IPS-18a (cell line): ENCODE results near the gene TNIK.

Source experiments
- H3K27ac ChIP-seq: one replicate; pipeline ENCODE4 v1.5.1; 2013; ENCODE audit warnings: low read length
- H3K27me3 ChIP-seq: one replicate; pipeline ENCODE4 v1.6.1; 2013; ENCODE audit warnings: mild to moderate bottlenecking, low read length; ENCODE audit not compliant: control insufficient read depth, insufficient read depth
- H3K36me3 ChIP-seq: one replicate; pipeline ENCODE4 v1.6.1; 2013; ENCODE audit warnings: low read depth, low read length; ENCODE audit not compliant: control insufficient read depth
- H3K4me1 ChIP-seq: one replicate; pipeline ENCODE4 v1.6.1; 2013; ENCODE audit warnings: low read depth, low read length; ENCODE audit not compliant: control insufficient read depth
- H3K4me3 ChIP-seq: one replicate; pipeline ENCODE4 v1.5.1; 2013; ENCODE audit warnings: low read length
- H3K9ac ChIP-seq: one replicate; pipeline ENCODE4 v1.6.1; 2013; ENCODE audit warnings: mild to moderate bottlenecking, low read length, moderate library complexity
- H3K9me3 ChIP-seq: one replicate; pipeline ENCODE4 v1.6.1; 2013; ENCODE audit warnings: low read depth, low read length; ENCODE audit not compliant: control insufficient read depth

TNIK gene

DNA sequence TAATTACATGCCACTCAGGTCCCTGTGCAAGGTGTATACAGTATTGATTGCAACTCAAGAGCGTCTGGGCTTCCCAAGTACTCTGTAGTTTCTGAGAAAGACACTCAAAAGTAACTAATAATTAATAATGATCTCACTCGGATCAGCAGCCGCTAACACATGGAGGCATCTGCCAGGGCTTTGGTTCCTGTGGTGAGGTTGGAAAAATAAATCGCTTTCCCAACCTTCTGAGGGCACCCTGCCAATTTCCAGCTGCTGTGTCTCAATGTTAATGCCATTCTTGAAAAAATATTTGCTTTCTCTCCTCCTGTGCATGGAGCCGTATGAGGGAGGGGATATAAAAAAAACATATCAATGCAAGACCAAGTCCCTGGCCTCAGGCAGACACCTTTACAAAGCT, 317.2 kb downstream of the TNIK start:
- Histone ChIP-seq H3K9me3 (no peaks in the 10 kb centered on the region), H3K27ac (no peak overlapping the region), H3K27me3 (no peaks in the 10 kb centered on the region), H3K4me3 (no peak overlapping the region), H3K4me1 (no peaks in the 10 kb centered on the region), H3K9ac (no peak overlapping the region), H3K36me3 (peaks cover 3% of the 10 kb centered on the region)

DNA sequence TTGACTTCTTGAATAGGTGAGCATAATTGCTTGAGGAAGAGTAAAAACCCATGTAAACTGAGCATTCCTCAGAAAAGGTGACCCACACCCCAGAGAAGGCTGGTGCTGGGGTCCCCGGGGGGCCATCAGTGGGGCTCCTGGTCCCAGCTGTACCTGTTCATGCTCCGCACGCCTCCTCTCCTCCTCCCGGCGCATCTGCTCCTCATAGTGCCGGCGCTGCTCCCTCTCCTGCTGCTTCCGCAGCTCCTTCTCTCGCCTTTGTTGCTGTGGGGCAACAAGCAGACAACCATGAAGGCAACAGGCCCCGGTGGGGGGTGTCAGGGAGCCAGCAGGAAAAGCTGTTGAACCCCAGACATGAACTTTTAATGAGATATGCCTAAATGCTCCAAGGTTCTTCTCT, 320.0 kb downstream of the TNIK start:
- peaks cover 10% of the 10 kb centered on the region for H3K36me3 ChIP-seq
- no peaks in the 10 kb centered on the region for H3K27me3 ChIP-seq
- no peaks in the 10 kb centered on the region for H3K4me1 ChIP-seq
- no peak overlapping the region for H3K4me3 ChIP-seq
- no peak overlapping the region for H3K9ac ChIP-seq
- no peaks in the 10 kb centered on the region for H3K9me3 ChIP-seq
- H3K27ac ChIP-seq = no peak overlapping the region

DNA sequence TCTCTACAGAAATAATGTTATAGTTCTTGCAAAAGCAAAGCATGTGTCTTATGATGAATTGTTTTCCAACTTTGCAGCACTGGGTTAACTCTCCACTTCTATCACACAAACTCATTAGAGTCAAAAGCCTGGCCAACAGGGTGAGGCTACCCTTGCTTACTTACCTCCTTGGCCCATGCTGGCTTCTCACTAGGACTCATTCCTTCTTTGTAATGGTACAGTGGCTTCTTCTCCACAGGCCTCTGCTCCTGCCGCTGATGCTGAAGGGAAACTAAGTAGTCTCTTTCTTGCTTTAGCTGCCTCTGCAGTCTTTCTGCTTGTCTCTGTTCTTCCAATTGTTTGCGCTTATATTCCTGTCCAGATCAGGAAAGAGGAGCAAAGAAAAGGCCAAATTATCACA, 322.2 kb downstream of the TNIK start:
- peaks cover 10% of the 10 kb centered on the region for H3K36me3 ChIP-seq
- H3K27ac ChIP-seq = no peak overlapping the region
- H3K4me1 ChIP-seq = no peaks in the 10 kb centered on the region
- no peak overlapping the region for H3K9ac ChIP-seq
- no peak overlapping the region for H3K4me3 ChIP-seq
- H3K9me3 ChIP-seq = no peaks in the 10 kb centered on the region
- H3K27me3 ChIP-seq = no peaks in the 10 kb centered on the region

DNA sequence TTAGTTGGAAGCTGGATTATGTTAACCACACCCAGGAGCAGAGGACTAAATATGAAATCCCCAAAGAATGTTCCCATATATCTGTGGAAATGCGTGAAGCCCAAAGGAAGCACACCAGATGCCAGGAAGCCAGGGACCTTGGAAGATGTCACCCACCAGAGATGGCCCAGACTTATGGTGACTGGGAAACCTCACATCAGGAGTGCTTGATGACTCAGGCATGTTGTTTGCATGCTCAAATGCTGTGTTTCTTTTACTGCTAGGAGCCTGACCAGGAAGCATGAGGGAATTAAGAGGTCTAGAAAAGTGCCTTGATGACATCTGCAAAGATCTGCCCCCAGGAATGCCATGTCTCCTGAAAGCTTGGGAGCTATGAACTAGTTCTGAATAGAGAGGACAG, 324.7 kb downstream of the TNIK start:
- no peak overlapping the region for H3K4me3 ChIP-seq
- H3K36me3 ChIP-seq = peaks cover 7% of the 10 kb centered on the region
- H3K4me1 ChIP-seq = no peaks in the 10 kb centered on the region
- no peak overlapping the region for H3K9ac ChIP-seq
- no peaks in the 10 kb centered on the region for H3K9me3 ChIP-seq
- no peaks in the 10 kb centered on the region for H3K27me3 ChIP-seq
- H3K27ac ChIP-seq = no peak overlapping the region

DNA sequence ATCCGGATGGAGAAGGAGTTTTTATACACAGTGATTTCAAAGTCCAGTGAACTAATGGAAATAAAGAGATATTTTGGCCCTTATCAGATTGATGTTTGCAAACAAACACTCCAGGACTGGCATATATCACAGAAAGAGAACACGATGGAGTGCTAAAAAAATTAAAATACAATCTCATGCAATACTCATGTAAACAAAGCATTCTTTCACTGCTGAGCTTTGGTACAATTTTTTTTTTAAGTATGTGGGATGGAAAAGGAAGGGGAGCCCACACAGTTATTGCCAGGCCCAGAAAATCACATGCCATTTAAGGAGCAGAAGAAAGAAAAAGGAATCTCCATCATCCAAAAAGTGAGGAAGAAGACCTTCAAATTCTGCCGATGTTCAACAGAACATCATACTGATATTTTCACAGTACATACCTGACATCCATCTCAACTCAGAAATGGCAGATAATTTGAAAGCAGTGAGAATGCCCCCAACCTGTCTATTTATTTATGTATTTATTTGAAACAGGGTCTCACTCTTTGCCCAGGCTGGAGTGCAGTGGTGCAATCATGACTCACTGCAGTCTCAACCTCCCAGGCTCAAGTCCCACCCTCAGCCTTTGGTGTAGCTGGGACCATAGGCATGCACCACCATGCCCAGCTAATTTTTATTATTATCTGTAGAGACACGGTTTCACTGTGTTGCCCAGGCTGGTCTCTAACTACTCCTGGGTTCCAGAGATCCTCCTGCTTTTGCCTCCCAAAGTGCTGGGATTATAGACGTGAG, 326.2 kb downstream of the TNIK start:
- H3K9me3 ChIP-seq = no peaks in the 10 kb centered on the region
- H3K36me3 ChIP-seq = peaks cover 7% of the 10 kb centered on the region
- H3K4me1 ChIP-seq = no peaks in the 10 kb centered on the region
- no peaks in the 10 kb centered on the region for H3K27me3 ChIP-seq
- no peak overlapping the region for H3K9ac ChIP-seq
- no peak overlapping the region for H3K4me3 ChIP-seq
- no peak overlapping the region for H3K27ac ChIP-seq

DNA sequence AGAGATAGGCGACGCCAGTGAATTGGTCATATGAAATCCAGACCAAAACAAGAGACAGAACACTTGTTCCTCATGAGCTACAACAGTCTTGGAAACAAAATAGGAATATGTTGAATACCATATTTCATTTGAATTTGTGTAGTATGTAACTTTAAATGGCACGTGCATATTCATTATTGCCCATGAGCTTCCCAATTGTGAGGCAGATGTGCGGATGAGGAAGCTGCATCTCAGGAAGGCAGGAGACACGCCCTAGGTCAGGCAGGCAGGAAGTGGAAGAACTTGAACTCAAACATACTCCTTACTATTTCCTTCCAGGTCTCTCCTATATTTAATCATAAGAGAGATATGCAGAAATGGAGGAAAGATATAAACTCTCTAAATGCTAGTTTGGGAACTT, 326.9 kb downstream of the TNIK start:
- H3K36me3 ChIP-seq = peaks cover 7% of the 10 kb centered on the region
- H3K4me3 ChIP-seq = no peak overlapping the region
- H3K9me3 ChIP-seq = no peaks in the 10 kb centered on the region
- no peak overlapping the region for H3K27ac ChIP-seq
- H3K27me3 ChIP-seq = no peaks in the 10 kb centered on the region
- no peaks in the 10 kb centered on the region for H3K4me1 ChIP-seq
- no peak overlapping the region for H3K9ac ChIP-seq

DNA sequence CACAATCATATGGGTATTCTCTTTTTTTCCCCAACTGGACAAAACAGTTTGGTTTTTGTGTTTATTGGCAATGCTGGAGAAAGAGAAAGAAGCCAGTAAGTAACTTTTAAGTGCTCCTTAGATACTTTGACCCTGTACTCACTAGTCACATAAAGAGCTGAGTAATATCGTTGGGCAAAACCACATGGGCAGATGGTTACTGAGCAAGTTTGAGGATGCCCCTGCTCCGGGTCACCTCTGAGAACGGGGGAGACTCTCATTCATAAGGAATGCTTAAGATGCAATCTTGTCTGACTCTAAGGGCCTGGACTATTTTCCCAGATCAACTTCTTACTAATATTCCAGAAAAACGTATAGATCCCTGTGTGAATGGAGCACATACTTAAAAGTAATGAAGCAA, 327.3 kb downstream of the TNIK start:
- no peak overlapping the region for H3K4me3 ChIP-seq
- no peaks in the 10 kb centered on the region for H3K4me1 ChIP-seq

DNA sequence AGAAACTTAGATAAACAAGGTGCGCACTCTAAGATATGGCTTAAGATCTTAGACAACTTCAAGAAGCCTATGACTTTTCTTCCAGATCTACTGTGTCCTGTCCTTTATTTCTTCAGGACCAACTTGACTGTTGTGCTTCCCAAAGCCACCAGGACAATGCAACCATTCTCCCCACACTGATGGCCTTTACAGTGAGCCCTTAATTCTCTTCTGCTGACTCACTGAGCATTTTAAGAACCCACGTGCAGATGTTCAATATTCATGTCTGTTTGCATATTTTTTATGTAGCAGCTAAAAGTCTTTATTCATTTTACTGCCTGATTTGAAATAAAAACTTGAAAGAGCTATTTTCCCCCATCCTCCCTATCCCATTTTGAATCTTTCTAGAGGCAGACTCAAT, 330.4 kb downstream of the TNIK start:
- Histone ChIP-seq H3K27me3 (no peaks in the 10 kb centered on the region), H3K4me1 (no peaks in the 10 kb centered on the region), H3K27ac (no peak overlapping the region), H3K9me3 (no peaks in the 10 kb centered on the region), H3K36me3 (peaks cover 10% of the 10 kb centered on the region), H3K4me3 (no peak overlapping the region), H3K9ac (no peak overlapping the region)

More for the DNA sequence above, 327.3 kb downstream of the TNIK start:
- Histone ChIP-seq H3K9ac (no peak overlapping the region), H3K9me3 (no peaks in the 10 kb centered on the region), H3K27me3 (no peaks in the 10 kb centered on the region), H3K27ac (no peak overlapping the region), H3K36me3 (peaks cover 7% of the 10 kb centered on the region)

DNA sequence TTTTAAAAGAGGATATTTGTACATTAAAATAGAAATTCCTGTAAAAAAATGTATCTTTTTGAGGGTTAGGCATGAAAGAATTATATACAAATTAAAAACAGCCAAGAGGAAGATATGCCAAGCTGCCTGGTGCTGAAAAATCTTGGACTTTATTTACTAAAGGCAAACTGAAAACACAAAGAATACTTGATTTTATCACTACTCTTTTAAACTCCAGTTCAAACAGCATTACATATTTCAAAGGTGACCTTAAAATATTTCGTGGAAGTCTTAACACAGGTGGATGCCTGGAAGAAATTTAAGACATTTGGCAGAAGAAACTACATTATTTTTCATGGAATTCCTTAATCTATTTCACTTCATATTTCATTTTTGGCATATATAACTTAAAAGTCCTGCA, 332.6 kb downstream of the TNIK start:
- Histone ChIP-seq H3K4me1 (no peaks in the 10 kb centered on the region), H3K9ac (no peak overlapping the region), H3K9me3 (no peaks in the 10 kb centered on the region), H3K4me3 (no peak overlapping the region), H3K27me3 (no peaks in the 10 kb centered on the region), H3K36me3 (peaks cover 10% of the 10 kb centered on the region), H3K27ac (no peak overlapping the region)

DNA sequence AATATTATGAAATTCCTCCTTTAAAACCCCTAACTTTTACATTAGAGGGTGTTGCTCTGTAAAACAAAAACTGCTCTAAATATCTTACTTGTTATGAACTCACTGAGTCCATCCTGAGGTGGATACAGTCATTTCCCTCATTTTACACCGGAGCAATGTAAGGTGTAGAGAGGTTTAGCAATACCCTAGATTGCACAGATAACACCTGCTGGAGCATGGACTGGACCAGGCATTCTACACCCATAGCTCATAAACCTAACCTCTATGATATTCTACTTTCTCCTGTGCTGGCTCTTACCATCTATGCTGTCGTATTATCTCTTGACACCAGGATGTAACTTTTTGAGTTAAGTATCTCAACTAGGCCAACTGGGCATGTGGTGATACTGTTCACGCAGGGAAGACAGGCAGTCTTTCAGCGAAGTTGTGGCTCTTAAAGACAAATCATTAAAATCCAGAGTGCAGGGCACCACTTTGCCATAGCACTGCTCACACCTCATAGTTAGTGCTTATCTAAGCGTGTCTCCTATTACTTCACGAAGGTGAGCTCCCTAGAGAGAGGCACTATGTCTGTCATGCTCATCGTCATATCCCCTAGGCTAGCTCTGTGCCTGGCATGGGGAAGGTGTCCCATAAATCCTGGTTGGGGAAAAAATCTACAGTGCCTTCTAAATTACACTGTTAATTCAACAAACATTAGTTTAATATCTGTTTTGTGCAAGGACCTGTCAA, 333.6 kb downstream of the TNIK start:
- no peaks in the 10 kb centered on the region for H3K9me3 ChIP-seq

DNA sequence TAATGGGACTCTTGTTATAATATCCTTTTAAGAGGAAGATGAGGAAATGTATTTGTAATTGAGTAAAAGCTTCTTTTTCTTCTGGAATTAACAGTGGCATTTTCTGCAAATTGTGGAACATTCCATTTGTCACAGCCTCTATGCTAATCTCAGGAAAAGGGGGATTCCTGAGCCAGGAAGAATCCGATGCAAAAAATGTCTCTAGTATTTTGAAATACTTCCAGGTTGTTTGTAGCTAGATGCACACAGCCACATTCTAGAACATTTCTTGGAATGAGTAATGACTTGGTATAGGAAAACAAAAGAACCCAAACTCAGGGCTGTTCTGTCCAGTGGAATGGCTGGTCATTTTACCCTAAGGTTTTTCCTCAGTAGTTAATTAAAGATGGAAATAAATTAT, 335.2 kb downstream of the TNIK start:
- H3K27me3 ChIP-seq = no peaks in the 10 kb centered on the region
- no peaks in the 10 kb centered on the region for H3K4me1 ChIP-seq
- H3K9ac ChIP-seq = no peak overlapping the region
- no peak overlapping the region for H3K27ac ChIP-seq
- no peaks in the 10 kb centered on the region for H3K9me3 ChIP-seq
- peaks cover 16% of the 10 kb centered on the region for H3K36me3 ChIP-seq
- H3K4me3 ChIP-seq = no peak overlapping the region

More for the DNA sequence above, 333.6 kb downstream of the TNIK start:
- H3K27ac ChIP-seq = no peak overlapping the region
- H3K27me3 ChIP-seq = no peaks in the 10 kb centered on the region
- H3K36me3 ChIP-seq = peaks cover 10% of the 10 kb centered on the region
- no peak overlapping the region for H3K9ac ChIP-seq
- H3K4me1 ChIP-seq = no peaks in the 10 kb centered on the region
- H3K4me3 ChIP-seq = no peak overlapping the region

DNA sequence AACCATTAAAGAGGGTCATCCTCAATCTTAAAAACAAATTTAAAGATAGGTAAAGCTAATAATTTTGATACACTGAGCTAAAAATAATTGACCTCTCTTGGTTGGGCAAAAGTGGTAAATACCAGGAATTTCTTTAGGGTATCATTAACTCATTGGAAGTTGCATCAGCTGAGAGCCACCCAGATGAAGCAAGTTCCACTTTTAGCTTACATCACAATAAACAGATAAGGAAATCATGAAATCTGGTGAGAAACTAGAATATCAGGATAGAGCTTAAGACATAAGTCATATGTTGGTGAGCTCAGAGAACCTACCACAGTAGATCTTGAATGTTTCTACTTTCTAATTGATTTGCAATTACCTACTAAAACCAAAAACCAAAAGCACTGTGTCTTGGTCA, 336.3 kb downstream of the TNIK start:
- Histone ChIP-seq H3K9ac (no peak overlapping the region), H3K9me3 (no peaks in the 10 kb centered on the region)

More for the DNA sequence above, 336.3 kb downstream of the TNIK start:
- H3K27me3 ChIP-seq = no peaks in the 10 kb centered on the region
- no peak overlapping the region for H3K27ac ChIP-seq
- peaks cover 16% of the 10 kb centered on the region for H3K36me3 ChIP-seq
- H3K4me1 ChIP-seq = no peaks in the 10 kb centered on the region
- H3K4me3 ChIP-seq = no peak overlapping the region
